Measurements from ENCODE around the gene KCNE5.
"Not testable (repeated sequence)": the region's sequence is repeated elsewhere in the genome, so short reads cannot be mapped to it uniquely, and the experiment has no call there.

GRCh38 chrX:109576083-109576482 is 48.9 kb downstream of the KCNE5 start:
- TF ChIP-seq, protein P1, sequence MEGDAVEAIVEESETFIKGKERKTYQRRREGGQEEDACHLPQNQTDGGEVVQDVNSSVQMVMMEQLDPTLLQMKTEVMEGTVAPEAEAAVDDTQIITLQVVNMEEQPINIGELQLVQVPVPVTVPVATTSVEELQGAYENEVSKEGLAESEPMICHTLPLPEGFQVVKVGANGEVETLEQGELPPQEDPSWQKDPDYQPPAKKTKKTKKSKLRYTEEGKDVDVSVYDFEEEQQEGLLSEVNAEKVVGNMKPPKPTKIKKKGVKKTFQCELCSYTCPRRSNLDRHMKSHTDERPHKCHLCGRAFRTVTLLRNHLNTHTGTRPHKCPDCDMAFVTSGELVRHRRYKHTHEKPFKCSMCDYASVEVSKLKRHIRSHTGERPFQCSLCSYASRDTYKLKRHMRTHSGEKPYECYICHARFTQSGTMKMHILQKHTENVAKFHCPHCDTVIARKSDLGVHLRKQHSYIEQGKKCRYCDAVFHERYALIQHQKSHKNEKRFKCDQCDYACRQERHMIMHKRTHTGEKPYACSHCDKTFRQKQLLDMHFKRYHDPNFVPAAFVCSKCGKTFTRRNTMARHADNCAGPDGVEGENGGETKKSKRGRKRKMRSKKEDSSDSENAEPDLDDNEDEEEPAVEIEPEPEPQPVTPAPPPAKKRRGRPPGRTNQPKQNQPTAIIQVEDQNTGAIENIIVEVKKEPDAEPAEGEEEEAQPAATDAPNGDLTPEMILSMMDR (conservative IDR thresholded peaks at IDR 0.05), result not testable (repeated sequence)
- not testable (repeated sequence) for TF ChIP-seq EZH2 (IDR thresholded peaks at IDR 0.05; ENCODE audit: low read depth)
